H1 (cell line): ENCODE measurements around the gene COL8A1. TPM values are rescaled to one million over a fixed set of nuclear protein-coding genes. Genes with fewer than 3 reads are reported as not detected.

Experiments used
- CTCF ChIA-PET: fragments of 300-600 bp; sonication (Branson Sonifier 250); formaldehyde crosslinking; loops from one replicate; lab custom pipeline; 2021; ENCODE audit not compliant: partially characterized antibody; lab: Charles Lee
- POLR2A ChIA-PET: fragments of 300-600 bp; sonication (Branson Sonifier 250); formaldehyde crosslinking; loops from one replicate; lab custom pipeline; 2021; ENCODE audit warnings: inconsistent platforms; ENCODE audit not compliant: partially characterized antibody; lab: Charles Lee
- DNase-seq, 2 experiments: peaks; one replicate each; pipeline versions ENCODE4 v3.0.0 to v3.0.0-alpha.2; 2010 to 2022; ENCODE audit warnings: low spot score in 2 of 2, low read depth in 1 of 2, mixed read lengths in 1 of 2
- FAIRE-seq: peaks from 2 replicates; lab custom pipeline; 2011; peaks lifted over from hg19 to GRCh38; lab: Jason Lieb, UNC
- H2AFZ ChIP-seq: 2 replicates; pipeline ENCODE4 v1.8.1; 2012; ENCODE audit warnings: low read length, inconsistent platforms
- H2AK5ac ChIP-seq: 2 replicates; pipeline ENCODE4 v1.6.1; 2013; ENCODE audit warnings: low read depth, low read length
- H2BK120ac ChIP-seq: replicated peaks from 2 replicates; pipeline ENCODE3; 2013; ENCODE audit warnings: low read depth, low read length, inconsistent platforms
- H2BK12ac ChIP-seq: 2 replicates; pipeline ENCODE4 v1.6.1; 2013; ENCODE audit warnings: low read depth, low read length
- H2BK15ac ChIP-seq: 2 replicates; pipeline ENCODE4 v1.6.1; 2013; ENCODE audit warnings: low read length
- H2BK20ac ChIP-seq: 2 replicates; pipeline ENCODE4 v1.6.1; 2013; ENCODE audit warnings: low read length
- H2BK5ac ChIP-seq: 2 replicates; pipeline ENCODE4 v1.6.1; 2013; ENCODE audit warnings: low read depth, low read length
- H3K14ac ChIP-seq: 2 replicates; pipeline ENCODE4 v1.6.1; 2013; ENCODE audit warnings: inconsistent platforms; ENCODE audit not compliant: insufficient read length
- H3K18ac ChIP-seq: 2 replicates; pipeline ENCODE4 v1.6.1; 2013; ENCODE audit warnings: low read length; ENCODE audit errors: extremely low read depth
- H3K23ac ChIP-seq: 2 replicates; pipeline ENCODE4 v1.6.1; 2013; ENCODE audit warnings: inconsistent platforms; ENCODE audit not compliant: insufficient read length
- H3K23me2 ChIP-seq: 2 replicates; pipeline ENCODE4 v1.6.1; 2013; ENCODE audit warnings: low read depth, low read length
- H3K27ac ChIP-seq: 2 replicates; pipeline ENCODE4 v1.6.1; 2011; ENCODE audit warnings: low read depth, low read length, inconsistent platforms
- H3K27me3 ChIP-seq, 4 experiments: replicated peaks in 1 of 4; 1 replicate in 1 of 4; 2 replicates in 3 of 4; pipeline versions ENCODE4 v1.6.1 to v1.8.1; 2011 to 2013; ENCODE audit warnings: low read length in 3 of 4, mild to moderate bottlenecking in 3 of 4, inconsistent platforms in 2 of 4, mixed read lengths in 2 of 4, moderate library complexity in 1 of 4; ENCODE audit not compliant: control insufficient read depth in 3 of 4, insufficient read depth in 3 of 4; ENCODE audit errors: extremely low read depth in 1 of 4
- H3K36me3 ChIP-seq, 4 experiments: 2 replicates each; pipeline versions ENCODE4 v1.6.1 to v1.8.1; 2011 to 2013; ENCODE audit warnings: mild to moderate bottlenecking in 4 of 4, low read length in 3 of 4, moderate library complexity in 2 of 4, control low read depth in 1 of 4, inconsistent platforms in 1 of 4; ENCODE audit not compliant: insufficient read depth in 4 of 4, control insufficient read depth in 2 of 4
- H3K4ac ChIP-seq: replicated peaks from 2 replicates; pipeline ENCODE3; 2013; ENCODE audit warnings: low read length, low read depth, mixed read lengths, inconsistent platforms; ENCODE audit not compliant: insufficient read length
- H3K4me1 ChIP-seq, 4 experiments: replicated peaks in 1 of 4; 1 replicate in 1 of 4; 2 replicates in 3 of 4; pipeline versions ENCODE4 v1.6.1 to v1.8.1; 2011 to 2013; ENCODE audit warnings: low read length in 3 of 4, inconsistent platforms in 2 of 4, mixed read lengths in 1 of 4; ENCODE audit not compliant: insufficient read depth in 4 of 4, control insufficient read depth in 3 of 4
- H3K4me2 ChIP-seq, 2 experiments: 2 replicates each; pipeline versions ENCODE4 v1.6.1 to v1.8.1; 2011 to 2013; ENCODE audit warnings: low read depth in 2 of 2, low read length in 2 of 2, control low read depth in 1 of 2, inconsistent platforms in 1 of 2, mild to moderate bottlenecking in 1 of 2; ENCODE audit not compliant: insufficient read depth in 1 of 2
- H3K4me3 ChIP-seq, 4 experiments: fragments of 200-600, 300-600 bp in 1 of 4; sonication (generic), shearing (Covaris generic), sonication (Bioruptor Twin) in 1 of 4; 2 replicates each; pipeline versions ENCODE4 v1.5.1 to v1.8.1; 2011 to 2016; ENCODE audit warnings: low read length in 4 of 4, low read depth in 3 of 4, control low read depth in 2 of 4, inconsistent platforms in 2 of 4, mild to moderate bottlenecking in 2 of 4, mixed read lengths in 1 of 4, moderate library complexity in 1 of 4; ENCODE audit not compliant: insufficient read depth in 2 of 4; ENCODE audit errors: extremely low read depth in 1 of 4
- H3K56ac ChIP-seq: replicated peaks from 2 replicates; pipeline ENCODE3; 2013; ENCODE audit warnings: low read depth, mild to moderate bottlenecking, mixed read lengths, low read length, inconsistent platforms; ENCODE audit not compliant: insufficient read length
- H3K79me1 ChIP-seq: 2 replicates; pipeline ENCODE4 v1.6.1; 2013; ENCODE audit warnings: low read depth, low read length, control low read depth
- H3K79me2 ChIP-seq, 2 experiments: 2 replicates each; pipeline versions ENCODE4 v1.6.1 to v1.8.1; 2012 to 2013; ENCODE audit warnings: low read length in 2 of 2, mild to moderate bottlenecking in 2 of 2, inconsistent platforms in 1 of 2; ENCODE audit not compliant: insufficient read depth in 2 of 2, control insufficient read depth in 1 of 2
- H3K9ac ChIP-seq, 4 experiments: replicated peaks in 1 of 4; 1 replicate in 1 of 4; 2 replicates in 3 of 4; pipeline versions ENCODE4 v1.6.1 to v1.8.1; 2011 to 2013; ENCODE audit warnings: low read depth in 3 of 4, low read length in 3 of 4, control low read depth in 2 of 4, mild to moderate bottlenecking in 2 of 4, moderate library complexity in 2 of 4, inconsistent platforms in 1 of 4; ENCODE audit errors: extremely low read depth in 1 of 4
- H3K9me3 ChIP-seq, 2 experiments: 2 replicates each; pipeline versions ENCODE4 v1.6.1 to v1.8.1; 2012 to 2013; ENCODE audit warnings: mild to moderate bottlenecking in 2 of 2, moderate library complexity in 2 of 2, control low read depth in 1 of 2, inconsistent platforms in 1 of 2, low read depth in 1 of 2, low read length in 1 of 2, mixed read lengths in 1 of 2; ENCODE audit not compliant: insufficient read depth in 2 of 2
- H4K20me1 ChIP-seq, 2 experiments: replicated peaks in 1 of 2; 2 replicates each; pipeline versions ENCODE3 to v1.8.1; 2011 to 2013; ENCODE audit warnings: inconsistent platforms in 2 of 2, low read length in 2 of 2, mild to moderate bottlenecking in 1 of 2; ENCODE audit not compliant: insufficient read depth in 2 of 2, control insufficient read depth in 1 of 2
- H4K5ac ChIP-seq: 2 replicates; pipeline ENCODE4 v1.6.1; 2013; ENCODE audit warnings: low read length, low read depth, mixed read lengths, inconsistent platforms; ENCODE audit not compliant: insufficient read length
- H4K8ac ChIP-seq: 2 replicates; pipeline ENCODE4 v1.8.0; 2013; ENCODE audit warnings: mild to moderate bottlenecking, moderate library complexity, low read length, inconsistent platforms; ENCODE audit not compliant: insufficient read depth; ENCODE audit errors: extremely low read depth
- H4K91ac ChIP-seq: replicated peaks from 2 replicates; pipeline ENCODE3; 2013; ENCODE audit warnings: low read length, mixed read lengths, inconsistent platforms; ENCODE audit not compliant: insufficient read length
- WGBS, 2 experiments: shearing (Covaris generic) in 1 of 2; methylation state at CpG; one replicate each; pipeline versions ENCODE4 v1.1.6 to v1.1.7; 2013 to 2015; ENCODE audit warnings: low lambda C conversion rate in 2 of 2, mixed read lengths in 2 of 2, inconsistent platforms in 1 of 2, low coverage in 1 of 2, missing lambda C conversion rate in 1 of 2; ENCODE audit not compliant: insufficient replicate concordance in 2 of 2, insufficient coverage in 1 of 2, insufficient read length in 1 of 2; ENCODE audit errors: extremely low coverage in 1 of 2, missing lambda C conversion rate in 1 of 2; 5-methylcytosine and 5-hydroxymethylcytosine counted together
- polyA plus RNA-seq, 7 experiments: library from polyadenylated mRNA; depleted of rRNA in 3 of 7; stranded (reverse) in 5 of 7; unstranded in 2 of 7; fragments of >200 nt in 5 of 7; fragments of 200-250 nt in 2 of 7; gene quantifications; 1 replicate in 5 of 7; 2 replicates in 1 of 7; 4 replicates in 1 of 7; pipeline versions ENCODE4 v1.2.1 to v1.2.3, GENCODE V29; 2011 to 2013; ENCODE audit warnings: missing spikeins in 2 of 7, mixed read lengths in 2 of 7
- total RNA-seq: library from RNA; stranded (reverse); fragmentation: NEBNext Ultra II Directional; extraction: Animal tissue kit (Norgen Biotek cat#: 25700); gene quantifications from 2 replicates; pipeline ENCODE4 v1.2.1, GENCODE V29; 2021

The COL8A1 gene
- total and polyA plus RNA-seq, 2 of the 8 experiments (the other 6 are each of a cell fraction or from before 2014, with no cell fraction given), result 0.21 to 1.2 TPM

DNA sequence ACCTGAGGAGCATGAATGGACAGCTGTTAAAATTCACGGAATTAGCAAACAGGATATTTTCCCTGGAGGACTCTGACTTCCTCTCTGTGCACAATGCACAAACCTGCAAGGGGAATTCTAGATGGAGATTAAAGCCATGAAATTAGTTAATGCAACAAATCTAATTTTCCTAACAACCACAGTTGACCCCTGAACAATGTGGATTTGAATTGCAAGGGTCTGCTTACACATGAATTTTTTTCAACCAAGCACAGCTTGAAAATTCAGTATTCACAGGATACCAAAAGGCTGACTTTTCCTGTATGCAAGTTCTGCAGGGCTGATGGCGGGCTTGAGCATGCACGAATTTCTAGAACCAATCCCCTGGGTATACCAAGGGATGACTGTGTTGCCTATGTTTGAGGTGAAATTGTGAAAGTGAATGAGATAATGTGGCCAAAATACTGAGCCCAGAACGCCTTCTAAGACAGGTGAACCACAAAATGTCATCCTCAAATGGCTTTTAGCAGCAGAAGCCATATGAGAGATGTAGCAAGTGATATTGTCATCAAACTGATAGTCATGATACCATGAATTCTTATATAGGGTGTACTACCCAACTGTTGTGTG, 52.5 kb downstream of the COL8A1 start:
- 85% methylated on average over 4 of the region's 4 CpGs; no CpG with 5 or more reads in 1 of the 2 experiments for WGBS, 2 experiments
- Histone ChIP-seq H2BK120ac (no peak overlapping the region), H4K8ac (no peak overlapping the region), H3K27me3 (peaks cover 0 to 1% (median 0%) of the 10 kb centered on the region in 4 experiments; a peak in 1 of 7 replicates), H4K5ac (no peak overlapping the region), H3K36me3 (no peaks in the 10 kb centered on the region), H2BK20ac (no peak overlapping the region), H4K20me1 (no peaks in the 10 kb centered on the region), H4K91ac (no peak overlapping the region), H3K79me2 (no peaks in the 10 kb centered on the region), H3K79me1 (no peaks in the 10 kb centered on the region), H3K9ac (no peak overlapping the region), H2BK12ac (no peak overlapping the region), H2AK5ac (no peak overlapping the region), H3K18ac (no peak overlapping the region), H3K4me2 (no peak overlapping the region), H3K56ac (no peak overlapping the region), H2BK5ac (no peak overlapping the region), H3K9me3 (no peaks in the 10 kb centered on the region), H2BK15ac (no peak overlapping the region), H3K14ac (no peak overlapping the region), H3K27ac (no peak overlapping the region), H3K4me3 (no peak overlapping the region), H3K23ac (no peak overlapping the region), H3K4ac (no peak overlapping the region), H3K4me1 (no peaks in the 10 kb centered on the region), H3K23me2 (no peaks in the 10 kb centered on the region), H2AFZ (no peak overlapping the region)
- ChIA-PET CTCF (interaction anchor here (1.0 to 1.9 kb wide), 3 partner anchors 9 to 60 kb away, joined by 3 to 9 read pairs (median 5); no protein-coding TSS in a partner anchor), POLR2A (no interaction called here)
- DNase-seq (no peak), FAIRE-seq (no peak)
